Measurements from ENCODE around the gene PRPF18.

DNA sequence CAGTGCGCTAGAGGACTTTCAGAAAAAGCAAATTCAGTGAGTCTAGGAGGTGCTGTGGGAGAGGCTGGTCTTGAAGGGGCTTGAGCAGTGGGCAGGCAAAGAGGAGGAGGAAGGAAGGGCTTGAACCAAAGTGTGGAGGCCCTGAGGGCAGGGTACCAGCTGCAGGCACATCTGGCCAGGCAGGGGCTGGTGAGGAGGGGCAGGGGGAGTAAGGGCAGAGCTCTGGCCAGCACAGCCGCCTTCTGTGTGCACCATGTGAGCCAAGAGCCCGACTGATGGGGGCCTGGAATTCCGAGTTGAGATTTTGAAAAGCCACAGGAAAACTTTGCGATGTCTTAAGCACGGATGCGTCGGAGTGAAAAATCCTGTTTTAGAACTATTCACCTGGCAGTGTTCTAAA lies 74.5 kb downstream of the PRPF18 start:
- TF ChIP-seq, protein P1, sequence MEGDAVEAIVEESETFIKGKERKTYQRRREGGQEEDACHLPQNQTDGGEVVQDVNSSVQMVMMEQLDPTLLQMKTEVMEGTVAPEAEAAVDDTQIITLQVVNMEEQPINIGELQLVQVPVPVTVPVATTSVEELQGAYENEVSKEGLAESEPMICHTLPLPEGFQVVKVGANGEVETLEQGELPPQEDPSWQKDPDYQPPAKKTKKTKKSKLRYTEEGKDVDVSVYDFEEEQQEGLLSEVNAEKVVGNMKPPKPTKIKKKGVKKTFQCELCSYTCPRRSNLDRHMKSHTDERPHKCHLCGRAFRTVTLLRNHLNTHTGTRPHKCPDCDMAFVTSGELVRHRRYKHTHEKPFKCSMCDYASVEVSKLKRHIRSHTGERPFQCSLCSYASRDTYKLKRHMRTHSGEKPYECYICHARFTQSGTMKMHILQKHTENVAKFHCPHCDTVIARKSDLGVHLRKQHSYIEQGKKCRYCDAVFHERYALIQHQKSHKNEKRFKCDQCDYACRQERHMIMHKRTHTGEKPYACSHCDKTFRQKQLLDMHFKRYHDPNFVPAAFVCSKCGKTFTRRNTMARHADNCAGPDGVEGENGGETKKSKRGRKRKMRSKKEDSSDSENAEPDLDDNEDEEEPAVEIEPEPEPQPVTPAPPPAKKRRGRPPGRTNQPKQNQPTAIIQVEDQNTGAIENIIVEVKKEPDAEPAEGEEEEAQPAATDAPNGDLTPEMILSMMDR (IDR thresholded peaks at IDR 0.05 in 8 of 11, conservative IDR thresholded peaks at IDR 0.05 in 3 of 11), result no peak
- TF ChIP-seq POLR2A (IDR thresholded peaks at IDR 0.05), result no peak

Measured in spleen (tissue), 7 donors.